ENCODE measurements around the gene KIRREL2.
"Not testable (repeated sequence)": the region's sequence is repeated elsewhere in the genome, so short reads cannot be mapped to it uniquely, and the experiment has no call there.

KIRREL2 gene

DNA sequence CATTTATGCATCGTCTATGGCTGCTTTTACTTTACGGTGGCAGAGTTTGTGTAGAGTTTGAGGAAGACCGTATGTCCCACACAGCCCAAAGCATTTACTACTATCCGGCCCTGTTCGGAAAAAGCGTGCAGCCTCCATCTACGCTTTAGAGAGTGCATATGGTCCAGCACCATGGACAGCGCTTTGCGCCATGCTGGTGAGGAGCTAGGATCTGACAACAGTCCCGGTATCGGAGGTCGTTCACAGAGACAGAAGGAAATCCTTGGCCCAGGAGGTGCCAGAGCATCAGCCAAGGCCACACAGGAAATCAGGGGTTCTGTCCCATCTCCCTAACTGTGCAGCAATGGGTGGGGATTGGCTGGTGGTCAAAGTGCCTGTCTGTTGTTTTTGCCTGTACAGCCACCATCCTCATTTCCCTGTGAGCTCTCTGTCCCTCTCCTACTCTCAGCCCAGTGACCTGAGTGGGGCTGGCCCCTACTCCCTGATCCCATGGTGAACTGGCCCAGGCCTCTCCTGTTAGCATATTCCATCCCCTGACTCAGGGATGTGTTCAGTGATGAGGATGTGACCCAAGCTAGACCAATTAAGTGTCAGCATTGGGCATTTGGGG lies 27.9 kb upstream of the KIRREL2 start:
- Histone ChIP-seq H3K4me3 (ENCODE audit: low read depth in 1 of 2, low read length in 2 of 2) (no peak overlapping the region), H3K9me3 (ENCODE audit: low read length) (no peaks in the 10 kb centered on the region), H3K27me3 (ENCODE audit: control insufficient read depth in 1 of 2, insufficient read depth in 2 of 2, low read length in 2 of 2) (peaks cover 0 to 3% of the 10 kb centered on the region in 2 donors), H3K27ac (ENCODE audit: low read depth, low read length) (no peak overlapping the region), H3K4me1 (ENCODE audit: insufficient read depth, low read length) (no peaks in the 10 kb centered on the region), H3K9ac (ENCODE audit: low read length) (no peak overlapping the region), H3K36me3 (ENCODE audit: insufficient read depth, low read length) (no peaks in the 10 kb centered on the region)

DNA sequence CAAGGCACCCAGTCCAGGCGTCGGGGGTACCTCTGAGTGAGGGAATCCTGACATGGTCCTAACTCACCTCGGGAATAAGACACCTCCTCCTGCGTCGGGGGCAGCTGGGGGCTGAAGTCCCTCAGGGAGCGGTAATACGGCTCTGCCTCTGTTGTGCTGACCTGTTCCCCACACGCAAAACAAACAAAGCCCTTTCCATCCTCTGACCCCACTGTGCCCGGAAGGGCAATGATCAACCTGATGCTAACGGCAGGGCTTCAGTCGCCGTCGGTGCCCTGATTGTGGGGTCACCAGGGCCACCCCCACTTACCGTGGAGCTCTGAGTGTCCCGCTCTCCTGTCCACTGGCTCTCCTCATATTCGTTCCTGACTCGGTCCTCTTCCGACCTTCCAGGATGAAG lies 25.7 kb upstream of the KIRREL2 start:
- no peak overlapping the region for H3K4me3 ChIP-seq (ENCODE audit: low read depth in 1 of 2, low read length in 2 of 2)
- H3K9me3 ChIP-seq (ENCODE audit: low read length) = no peaks in the 10 kb centered on the region
- no peaks in the 10 kb centered on the region for H3K4me1 ChIP-seq (ENCODE audit: insufficient read depth, low read length)
- no peaks in the 10 kb centered on the region for H3K36me3 ChIP-seq (ENCODE audit: insufficient read depth, low read length)
- no peak overlapping the region for H3K9ac ChIP-seq (ENCODE audit: low read length)
- no peak overlapping the region for H3K27ac ChIP-seq (ENCODE audit: low read depth, low read length)
- peaks cover 0 to 3% of the 10 kb centered on the region in 2 donors for H3K27me3 ChIP-seq (ENCODE audit: control insufficient read depth in 1 of 2, insufficient read depth in 2 of 2, low read length in 2 of 2)

DNA sequence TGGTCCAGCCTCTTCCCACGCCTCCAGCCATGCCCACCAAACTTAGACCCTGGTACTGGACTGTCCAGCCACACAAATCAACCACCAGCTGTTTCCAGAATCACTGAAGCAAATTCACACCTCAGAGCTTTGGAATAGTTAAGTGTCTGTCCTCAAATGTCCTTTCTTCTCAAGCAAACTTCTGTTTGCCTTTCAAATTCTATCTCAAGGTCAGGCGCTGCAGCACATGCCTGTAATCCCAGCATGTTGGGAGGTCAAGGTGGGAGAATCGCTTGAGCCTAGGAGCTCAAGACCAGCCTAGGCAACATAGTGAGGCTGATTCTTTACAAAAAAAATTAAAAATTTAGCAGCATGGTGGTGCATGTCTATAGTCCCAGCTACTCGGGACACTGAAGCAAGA lies 24.7 kb upstream of the KIRREL2 start:
- Histone ChIP-seq H3K27me3 (ENCODE audit: control insufficient read depth in 1 of 2, insufficient read depth in 2 of 2, low read length in 2 of 2) (peaks cover 0 to 3% of the 10 kb centered on the region in 2 donors), H3K4me3 (ENCODE audit: low read depth in 1 of 2, low read length in 2 of 2) (no peak overlapping the region), H3K9me3 (ENCODE audit: low read length) (no peaks in the 10 kb centered on the region), H3K27ac (ENCODE audit: low read depth, low read length) (no peak overlapping the region), H3K9ac (ENCODE audit: low read length) (no peak overlapping the region), H3K4me1 (ENCODE audit: insufficient read depth, low read length) (no peaks in the 10 kb centered on the region), H3K36me3 (ENCODE audit: insufficient read depth, low read length) (no peaks in the 10 kb centered on the region)

DNA sequence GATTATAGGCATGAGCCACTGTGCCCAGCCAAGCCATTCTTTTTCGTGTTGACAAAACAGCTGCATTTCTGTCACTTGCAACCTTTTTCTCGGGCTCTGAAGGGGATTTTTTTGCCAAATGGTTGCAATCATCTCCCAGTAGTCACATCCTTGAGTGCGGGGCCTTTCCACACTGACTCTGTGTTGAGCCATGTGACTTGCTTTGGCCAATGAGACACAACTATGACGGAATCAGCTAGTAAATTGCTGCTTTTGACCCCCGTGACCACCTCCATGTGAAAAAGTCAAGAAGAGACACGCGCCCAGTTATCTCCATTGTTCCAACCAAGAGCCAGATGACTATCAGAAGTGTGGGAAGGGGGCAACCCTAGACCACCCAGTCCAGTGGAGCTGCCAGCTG lies 22.7 kb upstream of the KIRREL2 start:
- Histone ChIP-seq H3K36me3 (ENCODE audit: insufficient read depth, low read length) (no peaks in the 10 kb centered on the region), H3K4me3 (ENCODE audit: low read depth in 1 of 2, low read length in 2 of 2) (no peak overlapping the region), H3K4me1 (ENCODE audit: insufficient read depth, low read length) (no peaks in the 10 kb centered on the region), H3K27ac (ENCODE audit: low read depth, low read length) (no peak overlapping the region), H3K27me3 (ENCODE audit: control insufficient read depth in 1 of 2, insufficient read depth in 2 of 2, low read length in 2 of 2) (peaks cover 0 to 3% of the 10 kb centered on the region in 2 donors), H3K9me3 (ENCODE audit: low read length) (no peaks in the 10 kb centered on the region), H3K9ac (ENCODE audit: low read length) (no peak overlapping the region)

DNA sequence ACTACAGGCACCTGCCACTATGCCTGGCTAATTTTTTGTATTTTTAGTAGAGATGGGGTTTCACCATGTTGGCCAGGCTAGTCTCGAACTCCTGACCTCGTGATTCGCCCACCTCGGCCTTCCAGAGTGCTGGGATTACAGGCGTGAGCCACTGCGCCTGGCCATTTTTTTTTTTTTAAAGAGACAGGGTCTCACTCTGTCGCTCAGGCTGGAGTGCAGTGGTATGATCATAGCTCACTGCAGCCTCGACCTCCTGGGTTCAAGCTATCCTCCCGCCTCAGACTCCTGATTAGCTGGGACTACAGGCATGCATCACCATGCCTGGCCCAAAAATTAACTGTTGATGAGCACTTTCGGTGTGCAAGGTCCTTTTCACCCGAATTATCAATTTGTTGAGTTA lies 20.6 kb upstream of the KIRREL2 start:
- H3K9me3 ChIP-seq (ENCODE audit: low read length); H3K27me3 ChIP-seq (ENCODE audit: control insufficient read depth in 1 of 2, insufficient read depth in 2 of 2, low read length in 2 of 2); H3K9ac ChIP-seq (ENCODE audit: low read length); H3K36me3 ChIP-seq (ENCODE audit: insufficient read depth, low read length); H3K27ac ChIP-seq (ENCODE audit: low read depth, low read length); H3K4me1 ChIP-seq (ENCODE audit: insufficient read depth, low read length); H3K4me3 ChIP-seq (ENCODE audit: low read depth in 1 of 2, low read length in 2 of 2): not testable (repeated sequence)

DNA sequence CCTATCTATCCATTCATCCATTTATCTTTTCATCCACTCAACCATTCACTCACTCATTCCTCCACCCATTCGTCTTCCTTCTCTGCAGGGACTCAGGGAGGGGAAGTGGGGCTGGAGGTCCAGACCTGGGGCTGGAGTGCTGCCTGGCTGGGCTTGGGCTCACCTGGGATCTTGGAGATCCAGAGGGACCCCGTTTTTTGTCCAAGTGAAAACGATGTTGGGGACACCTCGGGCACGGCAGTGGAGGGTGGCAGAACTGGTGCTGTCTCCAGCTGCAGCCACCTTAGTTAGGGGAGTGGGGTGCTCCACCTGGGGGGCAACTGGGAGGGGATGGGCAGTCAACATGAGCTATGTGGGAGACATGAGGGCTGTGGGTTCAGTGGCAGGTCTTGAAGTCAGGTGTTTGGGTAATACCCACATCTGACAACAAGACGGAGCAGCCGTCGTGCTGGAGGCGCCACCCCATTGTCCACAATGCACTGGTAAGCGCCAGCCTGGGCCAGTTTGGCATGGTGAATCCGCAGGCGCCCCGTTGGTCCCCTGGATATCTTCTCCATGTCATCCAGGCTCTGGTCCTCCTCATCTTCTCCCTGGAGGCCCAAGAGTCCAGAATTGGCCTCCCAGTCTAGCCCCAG lies 14.6 kb upstream of the KIRREL2 start:
- H3K36me3 ChIP-seq (ENCODE audit: insufficient read depth, low read length) = no peaks in the 10 kb centered on the region
- no peak overlapping the region for H3K27ac ChIP-seq (ENCODE audit: low read depth, low read length)
- peaks cover 6% of the 10 kb centered on the region for H3K4me1 ChIP-seq (ENCODE audit: insufficient read depth, low read length)
- H3K27me3 ChIP-seq (ENCODE audit: control insufficient read depth in 1 of 2, insufficient read depth in 2 of 2, low read length in 2 of 2) = peaks cover 35 to 47% of the 10 kb centered on the region in 2 donors
- H3K9ac ChIP-seq (ENCODE audit: low read length) = no peak overlapping the region
- H3K9me3 ChIP-seq (ENCODE audit: low read length) = no peaks in the 10 kb centered on the region
- no peak overlapping the region for H3K4me3 ChIP-seq (ENCODE audit: low read depth in 1 of 2, low read length in 2 of 2)

DNA sequence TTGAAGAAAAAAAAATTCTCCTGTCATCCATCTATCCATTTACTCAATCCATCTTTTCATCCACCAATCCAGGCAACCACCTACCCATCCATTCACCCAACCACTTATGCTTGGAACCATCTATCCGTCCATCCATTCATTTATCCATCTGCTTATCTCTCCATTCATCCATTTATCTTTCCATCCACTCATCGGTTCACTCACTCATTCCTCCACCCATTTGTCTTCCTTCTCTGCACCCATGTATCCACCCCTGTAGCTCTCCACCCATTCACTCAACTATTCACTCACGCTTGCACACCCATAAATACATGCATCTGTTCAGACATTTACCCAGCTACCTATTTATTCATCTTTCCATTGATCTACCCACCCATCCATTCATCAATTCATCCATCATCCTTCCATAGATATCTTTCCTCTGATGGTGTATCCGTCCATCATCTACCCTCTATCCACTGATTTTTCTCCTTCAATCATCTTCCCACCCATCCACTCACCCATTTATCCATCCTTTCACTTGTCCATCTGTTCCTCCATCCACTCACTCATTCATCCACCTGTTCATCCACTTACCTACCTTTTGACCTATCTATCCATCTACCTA lies 13.9 kb upstream of the KIRREL2 start:
- peaks cover 37 to 48% of the 10 kb centered on the region in 2 donors for H3K27me3 ChIP-seq (ENCODE audit: control insufficient read depth in 1 of 2, insufficient read depth in 2 of 2, low read length in 2 of 2)

DNA sequence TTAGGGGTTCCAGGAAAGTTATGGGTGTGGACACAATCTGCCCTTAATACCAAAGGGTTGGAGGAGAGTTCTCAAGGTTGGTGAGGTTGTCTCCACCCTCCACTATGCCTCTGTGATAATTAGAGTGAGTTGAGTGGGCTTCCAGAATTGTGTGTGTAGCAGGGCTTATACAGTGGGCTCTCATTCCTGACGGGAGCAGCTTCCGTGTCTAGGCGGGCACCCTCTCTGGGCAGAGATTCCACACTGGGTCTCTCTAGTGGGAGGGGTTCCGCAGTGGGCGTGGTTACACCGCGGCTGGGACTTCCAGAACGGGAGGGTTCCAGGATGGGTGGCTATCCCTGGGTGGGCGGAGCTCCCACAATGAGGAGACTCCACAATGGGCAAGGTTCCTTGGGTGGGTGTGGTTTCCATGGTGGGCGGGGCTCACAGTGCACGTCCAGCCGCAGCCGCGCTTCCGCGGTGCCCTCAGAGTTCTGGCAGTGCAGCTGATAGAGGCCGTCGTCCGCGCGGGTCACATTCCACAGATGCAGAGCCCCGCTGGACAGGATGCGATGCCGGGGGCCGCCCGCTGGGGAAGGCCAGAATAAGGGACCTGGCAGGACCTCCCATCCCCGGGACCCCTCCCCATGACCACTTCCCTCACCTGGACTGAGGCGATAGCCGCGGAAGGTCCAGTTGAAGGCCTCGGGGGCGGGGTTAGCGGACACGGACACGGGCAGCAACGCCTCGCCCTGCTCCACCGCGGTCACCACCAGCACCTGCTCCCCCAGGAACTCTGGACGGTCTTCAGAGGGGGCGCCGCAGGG lies 12.8 kb upstream of the KIRREL2 start:
- no peak overlapping the region for H3K27ac ChIP-seq (ENCODE audit: low read depth, low read length)
- H3K36me3 ChIP-seq (ENCODE audit: insufficient read depth, low read length) = no peaks in the 10 kb centered on the region
- peaks cover 42 to 59% of the 10 kb centered on the region in 2 donors for H3K27me3 ChIP-seq (ENCODE audit: control insufficient read depth in 1 of 2, insufficient read depth in 2 of 2, low read length in 2 of 2)
- H3K9ac ChIP-seq (ENCODE audit: low read length) = no peak overlapping the region
- H3K4me1 ChIP-seq (ENCODE audit: insufficient read depth, low read length) = peaks cover 6% of the 10 kb centered on the region
- H3K9me3 ChIP-seq (ENCODE audit: low read length) = no peaks in the 10 kb centered on the region
- H3K4me3 ChIP-seq (ENCODE audit: low read depth in 1 of 2, low read length in 2 of 2) = no peak overlapping the region

More for the DNA sequence above, 13.9 kb upstream of the KIRREL2 start:
- peaks cover 6% of the 10 kb centered on the region for H3K4me1 ChIP-seq (ENCODE audit: insufficient read depth, low read length)
- no peaks in the 10 kb centered on the region for H3K36me3 ChIP-seq (ENCODE audit: insufficient read depth, low read length)
- no peak overlapping the region for H3K4me3 ChIP-seq (ENCODE audit: low read depth in 1 of 2, low read length in 2 of 2)
- H3K27ac ChIP-seq (ENCODE audit: low read depth, low read length) = no peak overlapping the region
- no peaks in the 10 kb centered on the region for H3K9me3 ChIP-seq (ENCODE audit: low read length)
- H3K9ac ChIP-seq (ENCODE audit: low read length) = no peak overlapping the region

DNA sequence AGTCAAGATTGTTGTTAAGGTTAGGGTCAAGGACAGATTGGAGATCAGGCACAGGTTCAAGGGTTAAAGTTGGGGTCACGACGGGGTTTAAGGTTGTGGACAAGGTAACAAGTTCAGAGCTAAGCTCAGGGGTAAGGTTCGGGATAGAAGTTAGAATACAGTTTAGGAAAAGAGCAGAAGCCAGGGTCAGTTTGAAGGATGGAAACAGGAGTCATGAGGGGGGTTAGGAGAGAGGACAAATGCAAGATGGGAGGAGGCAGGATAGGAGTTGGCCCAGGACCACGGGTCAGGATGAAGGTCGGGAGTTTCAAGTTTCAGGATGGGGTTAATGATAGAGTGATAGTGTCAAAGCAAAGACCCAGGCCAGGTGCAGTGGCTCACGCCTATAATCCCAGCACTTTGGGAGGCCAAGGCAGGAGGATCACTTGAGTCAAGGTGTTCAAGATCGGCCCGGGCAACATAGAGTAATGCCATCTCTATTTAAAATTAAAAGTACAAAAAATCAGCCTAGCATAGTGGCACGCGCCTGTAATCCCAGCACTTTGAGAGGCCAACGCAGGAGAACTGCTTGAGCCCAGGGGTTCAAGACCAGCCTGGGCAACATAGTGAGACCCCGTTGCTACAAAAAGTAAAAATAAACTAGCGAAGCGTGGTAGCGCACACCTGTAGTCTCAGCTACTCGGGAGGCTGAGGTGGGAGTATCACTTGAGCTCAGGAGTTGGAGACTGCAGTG lies 12.1 kb upstream of the KIRREL2 start:
- no peak overlapping the region for H3K9ac ChIP-seq (ENCODE audit: low read length)
- peaks cover 42 to 67% of the 10 kb centered on the region in 2 donors for H3K27me3 ChIP-seq (ENCODE audit: control insufficient read depth in 1 of 2, insufficient read depth in 2 of 2, low read length in 2 of 2)
- H3K27ac ChIP-seq (ENCODE audit: low read depth, low read length) = no peak overlapping the region
- H3K4me1 ChIP-seq (ENCODE audit: insufficient read depth, low read length) = peaks cover 6% of the 10 kb centered on the region
- H3K36me3 ChIP-seq (ENCODE audit: insufficient read depth, low read length) = no peaks in the 10 kb centered on the region
- no peaks in the 10 kb centered on the region for H3K9me3 ChIP-seq (ENCODE audit: low read length)
- H3K4me3 ChIP-seq (ENCODE audit: low read depth in 1 of 2, low read length in 2 of 2) = no peak overlapping the region

DNA sequence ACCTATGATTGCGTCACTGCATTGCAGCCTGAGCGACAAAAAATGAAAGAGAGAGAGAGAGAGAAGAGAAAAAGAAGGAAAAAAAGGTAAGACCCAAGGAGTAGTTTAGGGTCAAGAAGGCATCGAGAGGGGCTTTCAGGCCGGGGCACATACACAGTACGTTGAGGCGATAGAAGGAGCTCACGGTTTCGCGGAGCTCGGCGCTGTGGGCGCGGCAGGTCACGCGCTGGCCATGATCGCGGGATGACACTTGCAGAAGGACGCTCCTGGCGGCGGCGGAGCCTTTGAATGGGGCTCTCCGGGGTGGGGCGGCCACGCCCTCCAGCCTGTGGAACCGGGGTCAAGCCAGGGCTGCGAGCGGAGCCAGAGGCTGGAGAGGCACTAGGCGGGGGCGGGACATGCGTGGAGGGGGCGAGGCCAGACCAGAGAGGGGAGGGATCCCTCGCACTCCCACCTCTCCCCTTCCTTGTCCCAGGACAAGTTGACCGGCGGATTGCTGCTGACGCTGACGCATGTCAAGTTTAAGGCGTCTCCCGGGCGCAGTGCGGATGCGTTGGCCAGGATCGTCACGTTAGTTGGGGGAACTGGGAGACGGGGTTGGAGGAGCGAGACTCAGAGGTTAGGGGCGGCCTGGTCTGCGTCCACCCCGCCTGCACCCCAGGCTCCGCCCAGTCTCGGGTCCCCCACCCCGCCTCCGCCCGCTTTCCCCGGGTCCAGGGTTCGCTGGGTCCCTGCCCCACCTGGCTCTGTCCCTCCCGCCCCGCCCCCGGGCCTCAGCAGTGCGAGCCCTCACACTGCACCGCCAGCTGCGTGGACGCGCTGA lies 11.3 kb upstream of the KIRREL2 start:
- H3K4me3 ChIP-seq (ENCODE audit: low read depth in 1 of 2, low read length in 2 of 2) = no peak overlapping the region
- H3K27ac ChIP-seq (ENCODE audit: low read depth, low read length) = no peak overlapping the region
- no peaks in the 10 kb centered on the region for H3K9me3 ChIP-seq (ENCODE audit: low read length)
- H3K27me3 ChIP-seq (ENCODE audit: control insufficient read depth in 1 of 2, insufficient read depth in 2 of 2, low read length in 2 of 2) = peaks cover 42 to 68% of the 10 kb centered on the region in 2 donors
- H3K36me3 ChIP-seq (ENCODE audit: insufficient read depth, low read length) = no peaks in the 10 kb centered on the region
- no peak overlapping the region for H3K9ac ChIP-seq (ENCODE audit: low read length)
- peaks cover 6% of the 10 kb centered on the region for H3K4me1 ChIP-seq (ENCODE audit: insufficient read depth, low read length)
